HTR-8/SVneo (cell line): ENCODE measurements around the gene ZNHIT3.
"Not testable (repeated sequence)": the region's sequence is repeated elsewhere in the genome, so short reads cannot be mapped to it uniquely, and the experiment has no call there.

ENCODE experiments used
- DNase-seq: peaks from one replicate; pipeline ENCODE4 v3.0.0; 2011; ENCODE audit warnings: low spot score, mixed read lengths; ENCODE audit not compliant: insufficient read length
- FAIRE-seq: peaks from 2 replicates; lab custom pipeline; 2011; peaks lifted over from hg19 to GRCh38; lab: Jason Lieb, UNC

The ZNHIT3 gene

GRCh38 chr17:36508439-36508838, 22.0 kb downstream of the ZNHIT3 start:
- DNase-seq, FAIRE-seq: not testable (repeated sequence)

- FAIRE-seq: no peak
- DNase-seq: no peak
Measured at GRCh38 chr17:36509272-36509985, 22.9 kb downstream of the ZNHIT3 start.

- no peak for DNase-seq
- FAIRE-seq: no peak
Measured at GRCh38 chr17:36510636-36511035, 24.2 kb downstream of the ZNHIT3 start.

GRCh38 chr17:36511216-36511615, 24.7 kb downstream of the ZNHIT3 start:
- DNase-seq: no peak

GRCh38 chr17:36512641-36513040, 26.2 kb downstream of the ZNHIT3 start:
- no peak for DNase-seq
- no peak for FAIRE-seq

More at GRCh38 chr17:36511216-36511615, 24.7 kb downstream of the ZNHIT3 start:
- no peak for FAIRE-seq

GRCh38 chr17:36514856-36515255, 28.4 kb downstream of the ZNHIT3 start:
- FAIRE-seq: no peak
- no peak for DNase-seq

GRCh38 chr17:36515837-36516236, 29.4 kb downstream of the ZNHIT3 start:
- no peak for DNase-seq
- no peak for FAIRE-seq

GRCh38 chr17:36523113-36523512, 36.6 kb downstream of the ZNHIT3 start:
- DNase-seq: no peak
- FAIRE-seq: no peak

- no peak for DNase-seq
- FAIRE-seq: no peak
Measured at GRCh38 chr17:36524428-36524876, 38.0 kb downstream of the ZNHIT3 start.

- FAIRE-seq: no peak
- no peak for DNase-seq
Measured at GRCh38 chr17:36525113-36525512, 38.6 kb downstream of the ZNHIT3 start.

- DNase-seq: no peak
- FAIRE-seq: no peak
Measured at GRCh38 chr17:36525888-36526287, 39.4 kb downstream of the ZNHIT3 start.

- FAIRE-seq (no peak), DNase-seq (no peak)
Measured at GRCh38 chr17:36527621-36528250, 41.3 kb downstream of the ZNHIT3 start.

- DNase-seq (no peak), FAIRE-seq (no peak)
Measured at GRCh38 chr17:36529121-36529520, 42.6 kb downstream of the ZNHIT3 start.

GRCh38 chr17:36532435-36532975, 46.0 kb downstream of the ZNHIT3 start:
- no peak for FAIRE-seq

GRCh38 chr17:36533935-36534839, 47.7 kb downstream of the ZNHIT3 start:
- peak; percentile 75 for DNase-seq

More at GRCh38 chr17:36532435-36532975, 46.0 kb downstream of the ZNHIT3 start:
- no peak for DNase-seq

GRCh38 chr17:36534840-36535668, 48.6 kb downstream of the ZNHIT3 start, which contains the start of the genes MYO19 and PIGW:
TSS of gene MYO19 (minus strand) at chr17:36534868. CDS start at chr17:36532538, 2,330 bp downstream.
TSS of gene PIGW (plus strand) at chr17:36534987. CDS start at chr17:36537102, 2,115 bp downstream.
- FAIRE-seq: no peak
- DNase-seq: peak; percentile 91

More at GRCh38 chr17:36533935-36534839, 47.7 kb downstream of the ZNHIT3 start:
- FAIRE-seq: no peak

- FAIRE-seq: no peak
- no peak for DNase-seq
Measured at GRCh38 chr17:36535669-36536081, 49.2 kb downstream of the ZNHIT3 start.

GRCh38 chr17:36540696-36541095, 54.2 kb downstream of the ZNHIT3 start:
- FAIRE-seq (no peak), DNase-seq (no peak)

GRCh38 chr17:36542755-36543154, 56.3 kb downstream of the ZNHIT3 start:
- DNase-seq: no peak
- no peak for FAIRE-seq
